ENCODE measurements around the gene ANKS4B. TPM values are rescaled to one million over a fixed set of nuclear protein-coding genes. Genes with fewer than 3 reads are reported as not detected.
"Not testable (repeated sequence)": the region's sequence is repeated elsewhere in the genome, so short reads cannot be mapped to it uniquely, and the experiment has no call there.

The ANKS4B gene
- total and polyA plus RNA-seq, 2 of the 8 experiments (the other 6 are each of a cell fraction or from before 2014, with no cell fraction given) = 0.06 to 0.15 TPM

- H3K56ac ChIP-seq (replicated peaks; ENCODE audit: insufficient read length, low read depth, low read length); H4K8ac ChIP-seq (ENCODE audit: extremely low read depth, insufficient read depth, low read length); H2AK5ac ChIP-seq (ENCODE audit: low read depth, low read length); H3K27me3 ChIP-seq (replicated peaks in 1 of 4; ENCODE audit: control insufficient read depth in 3 of 4, extremely low read depth in 1 of 4, insufficient read depth in 3 of 4, low read length in 3 of 4); H3K79me1 ChIP-seq (ENCODE audit: low read depth, low read length); H3K18ac ChIP-seq (ENCODE audit: extremely low read depth, low read length); H2BK20ac ChIP-seq (ENCODE audit: low read length); H3K4me3 ChIP-seq (ENCODE audit: extremely low read depth in 1 of 4, insufficient read depth in 2 of 4, low read depth in 3 of 4, low read length in 4 of 4); FAIRE-seq; H3K4me2 ChIP-seq (ENCODE audit: insufficient read depth in 1 of 2, low read depth in 2 of 2, low read length in 2 of 2); H2AFZ ChIP-seq (ENCODE audit: low read length); H2BK120ac ChIP-seq (replicated peaks; ENCODE audit: low read depth, low read length); H3K9ac ChIP-seq (replicated peaks in 1 of 4; ENCODE audit: extremely low read depth in 1 of 4, low read depth in 3 of 4, low read length in 3 of 4); H3K23me2 ChIP-seq (ENCODE audit: low read depth, low read length); H3K14ac ChIP-seq (ENCODE audit: insufficient read length); H3K23ac ChIP-seq (ENCODE audit: insufficient read length); DNase-seq (ENCODE audit: low read depth in 1 of 2, low spot score in 2 of 2); H4K20me1 ChIP-seq (replicated peaks in 1 of 2; ENCODE audit: control insufficient read depth in 1 of 2, insufficient read depth in 2 of 2, low read length in 2 of 2); H3K4me1 ChIP-seq (replicated peaks in 1 of 4; ENCODE audit: control insufficient read depth in 3 of 4, insufficient read depth in 4 of 4, low read length in 3 of 4); POLR2A ChIA-PET (ENCODE audit: partially characterized antibody); H4K5ac ChIP-seq (ENCODE audit: insufficient read length, low read depth, low read length); H3K27ac ChIP-seq (ENCODE audit: low read depth, low read length); H3K36me3 ChIP-seq (ENCODE audit: control insufficient read depth in 2 of 4, insufficient read depth in 4 of 4, low read length in 3 of 4); H2BK12ac ChIP-seq (ENCODE audit: low read depth, low read length); H4K91ac ChIP-seq (replicated peaks; ENCODE audit: insufficient read length, low read length); H3K79me2 ChIP-seq (ENCODE audit: control insufficient read depth in 1 of 2, insufficient read depth in 2 of 2, low read length in 2 of 2); H3K9me3 ChIP-seq (ENCODE audit: insufficient read depth in 2 of 2, low read depth in 1 of 2, low read length in 1 of 2); H2BK5ac ChIP-seq (ENCODE audit: low read depth, low read length); H3K4ac ChIP-seq (replicated peaks; ENCODE audit: insufficient read length, low read depth, low read length); H2BK15ac ChIP-seq (ENCODE audit: low read length): not testable (repeated sequence)
- CTCF ChIA-PET (ENCODE audit: partially characterized antibody) = interaction anchor here (0.7 kb wide), 1 partner anchor 52 kb away, joined by 3 read pairs; no protein-coding TSS in a partner anchor
- WGBS, 2 experiments (ENCODE audit: extremely low coverage in 1 of 2, insufficient coverage in 1 of 2, insufficient read length in 1 of 2, insufficient replicate concordance in 2 of 2, low coverage in 1 of 2, low lambda C conversion rate in 2 of 2, missing lambda C conversion rate in 1 of 2) = 91% methylated on average over 4 of the region's 4 CpGs; no CpG with 5 or more reads in 1 of the 2 experiments
These were observed 14.7 kb downstream of the ANKS4B start for GRCh38 chr16:21248179-21248578.

Data from H1 (cell line).